GM12874 (cell line): ENCODE measurements around the gene DLEU7.

Experiments used
- TF ChIP-seq, protein P1 (sequence below): IDR thresholded peaks from 2 replicates; pipeline ENCODE4 v1.5.1; 2011; ENCODE audit warnings: low read depth, mild to moderate bottlenecking, control low read depth, low read length, moderate library complexity; ENCODE audit not compliant: insufficient read depth

Gene DLEU7

DNA sequence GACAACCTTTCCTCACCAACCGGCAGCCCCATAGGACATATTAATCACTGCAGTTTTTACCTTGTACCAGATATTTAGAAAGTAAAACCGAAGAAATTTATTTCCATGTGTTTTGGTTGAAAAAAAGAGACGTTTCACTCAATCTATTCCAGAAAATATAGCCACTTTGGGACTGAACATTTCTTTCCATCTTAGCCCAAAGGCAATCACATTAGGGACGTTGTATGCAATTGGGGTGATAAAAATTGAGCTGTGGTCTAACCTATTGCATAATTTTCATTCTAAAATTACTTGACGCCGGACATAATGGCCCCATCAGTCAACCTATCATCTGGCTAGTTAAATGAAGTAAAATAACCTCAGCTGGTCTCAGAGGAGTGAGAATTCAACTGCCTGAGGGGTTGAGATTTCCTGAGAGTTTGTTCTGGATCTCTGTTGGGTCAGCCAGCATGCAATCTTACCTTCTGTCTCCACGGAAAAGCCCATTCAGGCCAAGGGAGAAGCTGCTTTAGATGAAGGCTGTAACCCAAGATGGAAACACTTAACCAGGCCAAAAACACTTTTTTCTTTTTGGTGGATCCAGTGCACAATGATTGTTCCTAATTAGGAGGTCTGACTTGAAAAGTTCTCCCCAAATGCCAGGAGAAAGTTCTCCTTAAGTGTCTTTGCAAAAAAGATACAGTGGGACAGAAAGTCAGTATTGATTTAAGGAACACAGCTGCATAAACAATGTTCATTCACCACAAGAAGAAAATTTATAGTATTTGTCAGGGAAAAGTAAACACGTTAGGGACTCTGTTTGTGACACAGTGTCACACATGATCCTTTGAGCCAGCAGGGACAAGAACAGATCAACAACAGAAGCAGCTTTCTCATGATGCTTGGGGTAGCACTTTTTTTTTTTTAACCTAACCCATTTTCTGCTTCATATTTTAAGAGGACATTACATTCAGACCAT lies 34.1 kb downstream of the DLEU7 start:
- TF ChIP-seq, protein P1, sequence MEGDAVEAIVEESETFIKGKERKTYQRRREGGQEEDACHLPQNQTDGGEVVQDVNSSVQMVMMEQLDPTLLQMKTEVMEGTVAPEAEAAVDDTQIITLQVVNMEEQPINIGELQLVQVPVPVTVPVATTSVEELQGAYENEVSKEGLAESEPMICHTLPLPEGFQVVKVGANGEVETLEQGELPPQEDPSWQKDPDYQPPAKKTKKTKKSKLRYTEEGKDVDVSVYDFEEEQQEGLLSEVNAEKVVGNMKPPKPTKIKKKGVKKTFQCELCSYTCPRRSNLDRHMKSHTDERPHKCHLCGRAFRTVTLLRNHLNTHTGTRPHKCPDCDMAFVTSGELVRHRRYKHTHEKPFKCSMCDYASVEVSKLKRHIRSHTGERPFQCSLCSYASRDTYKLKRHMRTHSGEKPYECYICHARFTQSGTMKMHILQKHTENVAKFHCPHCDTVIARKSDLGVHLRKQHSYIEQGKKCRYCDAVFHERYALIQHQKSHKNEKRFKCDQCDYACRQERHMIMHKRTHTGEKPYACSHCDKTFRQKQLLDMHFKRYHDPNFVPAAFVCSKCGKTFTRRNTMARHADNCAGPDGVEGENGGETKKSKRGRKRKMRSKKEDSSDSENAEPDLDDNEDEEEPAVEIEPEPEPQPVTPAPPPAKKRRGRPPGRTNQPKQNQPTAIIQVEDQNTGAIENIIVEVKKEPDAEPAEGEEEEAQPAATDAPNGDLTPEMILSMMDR = no peak

- TF ChIP-seq, protein P1 = no peak
These were observed 37.7 kb downstream of the DLEU7 start for GRCh38 chr13:50805805-50806204.

- TF ChIP-seq, protein P1 = peak; percentile 77
These were observed 42.2 kb downstream of the DLEU7 start for GRCh38 chr13:50801087-50801931.

DNA sequence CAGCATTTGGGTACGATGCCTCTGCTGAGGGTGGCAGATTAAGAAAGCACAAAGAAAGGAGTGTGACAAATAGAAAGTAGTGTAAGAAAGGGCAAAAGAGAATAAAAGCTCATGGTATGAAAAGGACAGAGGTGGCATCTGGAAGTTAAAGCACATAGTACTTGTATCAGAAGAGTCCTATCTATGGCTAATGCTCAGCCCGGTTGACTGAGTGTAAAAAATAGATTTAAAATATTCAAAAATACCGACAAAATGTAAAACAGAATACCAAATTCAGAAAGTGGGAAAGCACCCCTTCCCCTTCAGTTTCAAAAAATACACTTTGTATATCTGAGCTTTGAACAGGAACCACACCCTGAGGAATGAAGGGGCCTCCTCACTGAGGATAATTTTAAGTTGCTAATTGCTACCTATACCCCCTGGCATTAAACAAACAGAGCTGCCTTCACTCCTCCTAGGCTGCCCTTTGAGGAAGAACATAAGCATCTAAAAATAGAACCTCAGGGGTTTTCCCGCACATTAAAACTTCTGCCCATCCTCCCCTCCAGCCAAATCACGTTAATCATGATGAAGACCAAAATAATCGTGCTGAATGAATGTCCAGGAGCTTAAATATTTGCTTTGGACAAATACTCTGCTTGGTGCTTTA lies 43.3 kb downstream of the DLEU7 start:
- TF ChIP-seq, protein P1 = no peak

GRCh38 chr13:50798923-50799322 lies 44.6 kb downstream of the DLEU7 start:
- TF ChIP-seq, protein P1 = no peak

- TF ChIP-seq, protein P1 = no peak
These were observed 46.4 kb downstream of the DLEU7 start for GRCh38 chr13:50797091-50797490.

DNA sequence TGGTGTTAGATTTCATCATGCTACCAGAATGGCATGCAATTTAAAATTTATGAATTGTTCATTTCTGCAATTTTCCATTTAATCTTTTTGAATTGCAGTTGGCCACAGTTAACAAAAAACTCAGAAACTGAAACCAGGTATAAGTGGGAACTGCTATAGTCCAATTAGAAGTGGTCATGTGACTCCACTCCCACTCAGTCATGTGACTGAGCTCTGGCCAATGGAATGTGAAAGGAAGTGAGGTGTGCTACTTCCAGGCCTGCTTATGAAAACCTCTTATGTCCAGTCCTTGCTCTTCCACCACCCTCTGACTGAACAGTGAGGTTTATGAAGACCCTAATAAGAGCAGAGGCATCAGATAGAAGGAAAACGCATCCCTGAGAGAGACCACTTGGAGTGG lies 47.0 kb downstream of the DLEU7 start:
- TF ChIP-seq, protein P1 = no peak
